TTC549 (cell line): ENCODE data around the gene HOMER3.
"Not testable (repeated sequence)": the region's sequence is repeated elsewhere in the genome, so short reads cannot be mapped to it uniquely, and the experiment has no call there.

Source experiments
- FAIRE-seq: peaks from 2 replicates; lab custom pipeline; 2012; peaks lifted over from hg19 to GRCh38; lab: Jason Lieb, UNC

HOMER3 gene

GRCh38 chr19:18922228-18922985 is 18.6 kb downstream of the HOMER3 start:
- no peak for FAIRE-seq

DNA sequence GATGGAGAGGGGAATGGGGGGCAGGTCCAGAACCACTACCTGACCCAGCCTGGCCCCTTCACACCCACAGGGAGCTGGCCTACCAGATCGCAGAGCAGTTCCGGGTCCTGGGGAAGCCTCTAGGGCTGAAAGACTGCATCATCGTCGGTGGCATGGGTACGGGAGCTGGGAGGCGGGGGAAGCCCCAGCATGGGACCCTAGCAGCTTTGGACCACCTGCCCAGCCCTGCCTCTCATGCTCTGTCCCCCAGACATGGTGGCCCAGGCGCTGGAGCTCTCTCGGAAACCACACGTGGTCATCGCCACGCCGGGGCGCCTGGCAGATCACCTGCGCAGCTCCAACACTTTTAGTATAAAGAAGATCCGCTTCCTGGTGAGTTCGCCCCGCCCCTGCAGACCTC is 19.4 kb downstream of the HOMER3 start:
- no peak for FAIRE-seq

DNA sequence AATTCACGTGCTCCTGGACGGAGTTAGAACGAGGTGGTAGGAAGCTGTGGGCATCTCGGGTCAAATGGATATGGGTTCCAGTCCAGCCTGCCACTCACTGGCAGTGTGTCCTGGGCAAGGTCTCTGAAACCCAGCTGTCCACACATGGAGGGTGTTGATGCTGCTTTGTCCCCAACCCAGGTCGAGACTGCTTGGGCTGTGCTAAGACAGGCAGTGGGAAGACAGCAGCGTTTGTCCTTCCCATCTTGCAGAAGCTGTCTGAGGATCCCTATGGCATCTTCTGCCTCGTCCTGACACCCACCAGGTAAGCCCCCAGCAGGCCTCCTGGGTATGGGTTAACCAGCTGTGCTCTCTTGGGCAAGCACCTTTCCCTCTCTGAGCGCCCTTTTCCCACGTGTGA is 20.6 kb downstream of the HOMER3 start:
- no peak for FAIRE-seq

DNA sequence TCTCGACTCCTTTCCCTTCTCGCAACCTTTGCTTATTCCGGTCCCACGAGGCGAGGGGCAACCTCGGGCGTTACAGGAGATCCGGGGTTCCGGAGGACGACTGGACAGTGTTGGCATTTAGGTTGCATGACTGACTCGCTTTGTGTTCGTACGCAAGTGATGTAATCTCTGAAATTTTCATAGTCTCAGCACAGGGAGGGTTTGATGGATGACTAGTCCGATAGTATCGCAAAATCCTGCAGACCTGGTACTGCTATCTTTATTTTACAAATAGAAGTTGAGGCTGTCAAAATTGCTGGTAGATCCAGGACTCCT is 21.2 kb downstream of the HOMER3 start:
- FAIRE-seq: no peak

DNA sequence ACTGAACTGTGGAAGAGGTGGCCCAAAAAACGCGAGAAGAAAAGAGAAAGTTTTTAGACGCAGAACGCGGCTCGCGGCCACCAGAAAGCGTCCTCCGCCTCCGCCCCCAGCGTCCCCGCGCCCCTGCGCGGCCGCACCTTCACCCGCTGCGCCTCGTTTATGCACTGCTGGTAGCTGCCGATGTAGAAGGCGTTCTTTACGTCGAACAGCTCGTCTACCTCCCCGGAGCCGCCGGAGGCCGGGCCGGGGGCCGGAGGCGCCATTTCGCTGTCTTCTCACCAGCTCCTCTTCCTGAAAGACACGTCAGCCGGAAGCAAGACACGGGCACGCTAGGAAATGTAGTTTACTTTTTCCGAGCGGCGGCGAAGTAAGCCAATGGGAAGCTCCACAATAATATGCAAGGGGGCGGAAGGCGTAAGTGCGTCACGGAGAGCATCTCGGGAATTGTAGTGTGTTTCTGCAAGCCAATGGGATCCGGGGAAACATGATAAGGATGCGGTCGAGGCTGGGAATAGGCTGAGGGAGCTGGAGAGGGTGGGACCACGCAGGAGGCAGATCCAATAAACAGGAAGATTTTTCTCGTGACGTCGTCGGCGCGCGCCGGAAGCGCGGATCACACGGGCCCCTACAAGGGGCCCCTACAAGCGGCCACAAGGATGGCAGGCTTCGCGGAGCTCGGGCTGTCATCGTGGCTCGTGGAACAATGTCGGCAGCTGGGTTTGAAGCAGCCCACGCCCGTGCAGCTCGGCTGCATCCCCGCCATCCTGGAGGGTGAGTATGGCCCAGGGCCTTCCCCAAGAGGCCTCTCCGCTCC is 21.7 kb downstream of the HOMER3 start, which contains the start of the genes COPE and DDX49:
Gene COPE, minus strand, starts transcription at position 302 of the 814 bp plus-strand sequence. Its CDS starts 39 bp downstream, at position 263.
Gene DDX49, plus strand, starts transcription at position 630 of the 814 bp plus-strand sequence. Its CDS starts 27 bp downstream, at position 657.
- FAIRE-seq: peak; percentile 97

- not testable (repeated sequence) for FAIRE-seq
Observed at GRCh38 chr19:18917593-18917992, 23.4 kb downstream of the HOMER3 start.

DNA sequence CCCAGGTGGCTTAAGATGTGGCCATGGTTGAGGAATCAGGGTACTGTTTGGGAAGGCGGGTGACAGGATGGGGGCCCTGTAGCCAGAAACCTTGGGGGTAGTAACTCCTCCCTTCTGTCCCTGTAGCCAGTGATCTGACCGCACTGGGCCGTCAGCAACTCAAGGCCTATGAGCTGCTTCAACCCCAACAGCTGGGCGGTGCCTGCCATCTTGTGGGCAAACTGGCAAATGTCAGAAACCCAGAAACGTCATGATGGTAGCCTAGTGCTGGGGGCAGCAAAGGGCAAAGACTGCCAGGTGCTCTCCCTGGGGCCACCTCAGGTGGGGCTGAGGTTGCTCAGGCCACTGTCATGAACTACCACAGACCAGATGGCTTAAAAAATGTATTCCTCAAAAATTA is 25.4 kb downstream of the HOMER3 start:
- no peak for FAIRE-seq

- FAIRE-seq: no peak
Observed at GRCh38 chr19:18913466-18913865, 27.6 kb downstream of the HOMER3 start.

- no peak for FAIRE-seq
Observed at GRCh38 chr19:18912933-18913332, 28.1 kb downstream of the HOMER3 start.

GRCh38 chr19:18910801-18911436 is 30.1 kb downstream of the HOMER3 start:
- no peak for FAIRE-seq

- no peak for FAIRE-seq
Observed at GRCh38 chr19:18910010-18910409, 31.0 kb downstream of the HOMER3 start.

GRCh38 chr19:18908917-18909619 is 31.9 kb downstream of the HOMER3 start:
- FAIRE-seq: no peak

DNA sequence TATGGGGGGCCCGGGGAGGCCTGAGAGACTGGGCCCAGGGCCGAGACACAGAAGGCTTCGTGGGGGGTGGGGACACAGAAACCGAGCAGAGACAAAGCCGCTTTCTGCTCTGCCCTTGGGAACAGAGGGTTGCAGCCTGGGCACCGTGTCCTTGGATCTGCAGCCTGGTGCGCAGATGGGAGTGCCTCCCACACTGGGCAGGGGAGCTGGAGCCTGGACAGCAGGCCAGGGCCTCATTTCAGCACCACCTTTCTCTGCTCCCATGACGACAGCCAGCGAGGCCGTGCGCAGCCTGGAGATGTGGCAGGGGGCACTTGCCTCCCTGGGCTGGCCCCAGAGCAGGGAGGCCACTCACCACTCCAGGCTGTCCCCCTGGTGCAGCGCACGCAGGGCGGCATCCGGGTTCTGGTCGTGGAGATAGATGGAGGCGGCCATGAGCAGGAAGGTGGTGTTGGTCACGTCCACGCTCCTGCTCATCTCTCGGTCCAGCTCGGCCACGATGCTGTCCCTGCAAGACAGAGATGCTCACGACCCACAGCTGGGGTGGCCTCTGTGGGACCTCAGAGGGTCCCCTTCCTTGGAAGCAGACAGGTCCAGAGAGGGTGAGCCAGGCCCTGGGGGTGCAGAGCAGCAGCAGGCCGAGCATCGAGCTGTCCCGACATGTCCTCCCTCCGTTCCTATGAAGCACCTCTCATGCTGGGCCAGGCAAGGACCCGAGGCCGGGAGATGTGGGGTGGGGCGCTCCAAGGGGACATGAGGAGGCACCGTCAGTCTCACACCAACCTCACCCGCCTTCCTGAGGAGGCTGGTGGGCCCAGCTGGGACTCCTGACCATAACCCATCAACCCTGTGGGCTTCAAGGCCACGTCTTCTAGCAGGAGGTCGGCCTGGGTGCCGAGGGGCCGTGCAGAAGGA is 34.2 kb downstream of the HOMER3 start:
- FAIRE-seq: no peak

GRCh38 chr19:18905513-18906236 is 35.3 kb downstream of the HOMER3 start:
- no peak for FAIRE-seq

DNA sequence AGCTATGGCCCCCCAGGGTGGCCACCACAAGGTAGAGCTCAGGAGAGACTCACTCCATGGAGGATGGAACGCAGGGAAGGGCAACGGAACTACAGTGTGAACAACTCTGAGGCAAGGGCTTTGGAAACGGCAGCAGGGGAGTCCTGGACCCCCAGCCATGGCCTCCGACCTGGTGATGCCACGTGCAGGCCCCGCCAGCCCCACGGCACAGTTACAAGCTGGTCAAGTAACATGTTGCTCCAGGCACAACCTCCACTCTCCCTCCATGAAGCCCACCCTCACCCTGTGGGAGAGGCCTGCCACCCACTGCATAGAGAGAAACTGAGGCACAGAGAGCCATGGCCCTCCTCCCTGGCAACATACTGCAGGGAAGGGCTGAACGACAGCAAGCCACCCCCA is 36.0 kb downstream of the HOMER3 start:
- no peak for FAIRE-seq

GRCh38 chr19:18904334-18905057 is 36.5 kb downstream of the HOMER3 start:
- FAIRE-seq: no peak

- FAIRE-seq: no peak
Observed at GRCh38 chr19:18903156-18904037, 37.6 kb downstream of the HOMER3 start.

GRCh38 chr19:18902519-18902918 is 38.5 kb downstream of the HOMER3 start:
- FAIRE-seq: not testable (repeated sequence)

GRCh38 chr19:18901491-18901890 is 39.5 kb downstream of the HOMER3 start:
- no peak for FAIRE-seq
